ENCODE results near the gene ASB15. TPM values are rescaled to one million over a fixed set of nuclear protein-coding genes. Genes with fewer than 3 reads are reported as not detected.

The ASB15 gene
- total RNA-seq, 2 experiments from 2014 or later: not detected

DNA sequence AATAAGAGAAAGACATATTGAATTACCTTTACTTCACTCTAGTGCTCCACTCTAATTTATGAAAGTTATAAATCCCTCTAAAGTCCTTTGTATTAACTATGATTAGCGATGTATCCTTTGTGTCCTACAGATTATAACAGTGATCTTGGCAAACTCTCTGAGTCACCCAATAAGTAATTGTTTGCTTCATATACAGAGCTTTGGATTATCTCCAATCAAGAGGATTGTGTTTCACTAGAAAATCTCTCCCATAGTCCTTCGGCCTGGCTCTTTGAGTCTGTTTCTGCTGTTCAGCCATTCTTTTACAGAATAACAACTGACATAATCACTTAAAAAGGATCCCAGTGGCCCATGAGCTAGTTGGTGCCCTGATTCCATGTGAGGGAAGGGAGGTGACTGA is 63.5 kb downstream of the ASB15 start:
- Mint-ChIP-seq H3K4me1 (ENCODE audit: low read depth) (no peaks in the 10 kb centered on the region), H3K27me3 (peaks cover 9% of the 10 kb centered on the region), H3K36me3 (ENCODE audit: low read depth) (no peaks in the 10 kb centered on the region), H3K4me3 (no peak overlapping the region), H3K9me3 (no peaks in the 10 kb centered on the region), H3K27ac (no peak overlapping the region)
- TF ChIP-seq, protein P1, sequence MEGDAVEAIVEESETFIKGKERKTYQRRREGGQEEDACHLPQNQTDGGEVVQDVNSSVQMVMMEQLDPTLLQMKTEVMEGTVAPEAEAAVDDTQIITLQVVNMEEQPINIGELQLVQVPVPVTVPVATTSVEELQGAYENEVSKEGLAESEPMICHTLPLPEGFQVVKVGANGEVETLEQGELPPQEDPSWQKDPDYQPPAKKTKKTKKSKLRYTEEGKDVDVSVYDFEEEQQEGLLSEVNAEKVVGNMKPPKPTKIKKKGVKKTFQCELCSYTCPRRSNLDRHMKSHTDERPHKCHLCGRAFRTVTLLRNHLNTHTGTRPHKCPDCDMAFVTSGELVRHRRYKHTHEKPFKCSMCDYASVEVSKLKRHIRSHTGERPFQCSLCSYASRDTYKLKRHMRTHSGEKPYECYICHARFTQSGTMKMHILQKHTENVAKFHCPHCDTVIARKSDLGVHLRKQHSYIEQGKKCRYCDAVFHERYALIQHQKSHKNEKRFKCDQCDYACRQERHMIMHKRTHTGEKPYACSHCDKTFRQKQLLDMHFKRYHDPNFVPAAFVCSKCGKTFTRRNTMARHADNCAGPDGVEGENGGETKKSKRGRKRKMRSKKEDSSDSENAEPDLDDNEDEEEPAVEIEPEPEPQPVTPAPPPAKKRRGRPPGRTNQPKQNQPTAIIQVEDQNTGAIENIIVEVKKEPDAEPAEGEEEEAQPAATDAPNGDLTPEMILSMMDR (IDR thresholded peaks at IDR 0.05): no peak
- ChIA-PET CTCF (interaction anchor here (0.6 kb wide), 1 partner anchor 9 kb away, joined by 3 read pairs; no protein-coding TSS in a partner anchor), POLR2A (interaction anchor here (0.6 kb wide), 1 partner anchor 131 kb away, joined by 3 read pairs; no protein-coding TSS in a partner anchor)
- intact Hi-C loops (cut with micrococcal nuclease): no loop called here
- ATAC-seq (no peak), DNase-seq (no peak)

DNA sequence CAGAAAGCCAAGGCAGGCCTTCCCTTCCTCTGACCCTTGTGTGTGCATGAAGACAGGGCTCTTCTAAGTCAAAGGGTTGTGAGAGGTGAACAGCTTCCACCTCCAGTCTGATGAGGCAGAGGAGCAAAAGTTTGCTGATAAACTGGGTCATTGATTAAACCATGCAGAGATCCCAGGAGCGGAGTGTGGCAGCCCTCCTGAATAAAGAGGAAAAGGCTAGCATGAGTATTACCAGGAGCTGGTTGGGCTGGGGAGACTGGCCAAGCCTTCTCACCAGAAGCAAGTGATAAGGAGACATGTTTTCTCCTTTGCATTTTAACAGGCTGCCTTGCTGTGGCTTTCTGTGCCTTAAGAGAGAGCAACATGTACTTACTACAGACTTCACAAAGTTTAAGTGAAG is 64.3 kb downstream of the ASB15 start:
- Mint-ChIP-seq H3K4me1 (ENCODE audit: low read depth) (no peaks in the 10 kb centered on the region), H3K4me3 (no peak overlapping the region), H3K9me3 (no peaks in the 10 kb centered on the region), H3K27me3 (peaks cover 9% of the 10 kb centered on the region), H3K36me3 (ENCODE audit: low read depth) (no peaks in the 10 kb centered on the region), H3K27ac (no peak overlapping the region)
- TF ChIP-seq, protein P1 (IDR thresholded peaks at IDR 0.05): no peak
- ATAC-seq (no peak), DNase-seq (no peak)
- ChIA-PET POLR2A (no interaction called here), CTCF (interaction anchor here (1.2 to 1.4 kb wide), 4 partner anchors 11 to 41 kb away, joined by 3 to 5 read pairs (median 3); no protein-coding TSS in a partner anchor)
- intact Hi-C loops (cut with micrococcal nuclease): no loop called here

DNA sequence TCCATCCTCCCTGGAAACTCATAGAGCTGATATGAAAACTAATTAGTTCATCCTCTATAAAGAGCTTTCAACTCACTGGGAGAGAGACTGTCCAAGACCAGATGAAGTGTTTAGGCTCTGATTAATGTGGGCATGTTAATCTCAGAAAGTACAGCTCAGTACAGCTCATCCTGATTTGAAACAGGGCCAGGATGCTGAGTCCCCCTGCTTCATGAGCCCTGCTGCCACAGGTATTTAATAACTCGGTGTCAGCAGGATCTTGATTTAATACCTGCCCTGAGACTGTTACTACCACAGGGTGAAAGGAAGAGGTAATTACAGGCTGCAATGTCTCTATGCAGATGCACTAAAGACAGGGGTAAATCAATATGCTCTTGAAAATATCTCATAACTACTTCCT is 64.9 kb downstream of the ASB15 start:
- Mint-ChIP-seq H3K36me3 (ENCODE audit: low read depth) (no peaks in the 10 kb centered on the region), H3K27me3 (peaks cover 9% of the 10 kb centered on the region), H3K27ac (no peak overlapping the region), H3K9me3 (no peaks in the 10 kb centered on the region), H3K4me1 (ENCODE audit: low read depth) (no peaks in the 10 kb centered on the region), H3K4me3 (no peak overlapping the region)
- DNase-seq: no peak
- TF ChIP-seq, protein P1 (IDR thresholded peaks at IDR 0.05): no peak
- no peak for ATAC-seq
- intact Hi-C loops (cut with micrococcal nuclease): no loop called here
- ChIA-PET POLR2A (no interaction called here), CTCF (interaction anchor here (1.2 to 1.4 kb wide), 4 partner anchors 11 to 42 kb away, joined by 3 to 5 read pairs (median 3); no protein-coding TSS in a partner anchor)

DNA sequence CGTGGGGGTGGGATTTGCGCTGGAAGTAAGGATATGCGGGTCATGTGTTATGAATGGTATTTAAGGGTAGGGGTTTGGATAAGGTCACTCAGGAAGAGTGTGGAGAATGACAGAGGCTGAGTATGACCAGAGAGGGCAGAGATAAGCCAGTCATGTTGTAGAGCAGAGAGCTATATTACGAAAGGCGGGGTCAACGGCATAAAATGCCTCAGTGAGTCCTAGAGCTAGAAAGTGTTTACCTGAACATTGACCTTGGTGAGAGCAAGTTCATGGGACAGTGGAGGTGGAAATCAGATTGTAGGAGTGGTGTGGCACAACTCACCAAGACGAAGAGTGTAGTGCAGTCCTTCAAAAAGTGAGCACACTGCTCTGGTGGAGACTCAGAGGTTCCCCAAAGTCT is 67.9 kb downstream of the ASB15 start:
- intact Hi-C loops (cut with micrococcal nuclease): no loop called here
- H3K4me1 Mint-ChIP-seq (ENCODE audit: low read depth): no peaks in the 10 kb centered on the region
- H3K27ac Mint-ChIP-seq: no peak overlapping the region
- ChIA-PET POLR2A (no interaction called here), CTCF (no interaction called here)
- no peaks in the 10 kb centered on the region for H3K9me3 Mint-ChIP-seq
- peaks cover under 1% of the 10 kb centered on the region for H3K27me3 Mint-ChIP-seq
- no peak overlapping the region for H3K4me3 Mint-ChIP-seq
- ATAC-seq: no peak
- H3K36me3 Mint-ChIP-seq (ENCODE audit: low read depth): no peaks in the 10 kb centered on the region
- TF ChIP-seq, protein P1 (IDR thresholded peaks at IDR 0.05): no peak
- no peak for DNase-seq

DNA sequence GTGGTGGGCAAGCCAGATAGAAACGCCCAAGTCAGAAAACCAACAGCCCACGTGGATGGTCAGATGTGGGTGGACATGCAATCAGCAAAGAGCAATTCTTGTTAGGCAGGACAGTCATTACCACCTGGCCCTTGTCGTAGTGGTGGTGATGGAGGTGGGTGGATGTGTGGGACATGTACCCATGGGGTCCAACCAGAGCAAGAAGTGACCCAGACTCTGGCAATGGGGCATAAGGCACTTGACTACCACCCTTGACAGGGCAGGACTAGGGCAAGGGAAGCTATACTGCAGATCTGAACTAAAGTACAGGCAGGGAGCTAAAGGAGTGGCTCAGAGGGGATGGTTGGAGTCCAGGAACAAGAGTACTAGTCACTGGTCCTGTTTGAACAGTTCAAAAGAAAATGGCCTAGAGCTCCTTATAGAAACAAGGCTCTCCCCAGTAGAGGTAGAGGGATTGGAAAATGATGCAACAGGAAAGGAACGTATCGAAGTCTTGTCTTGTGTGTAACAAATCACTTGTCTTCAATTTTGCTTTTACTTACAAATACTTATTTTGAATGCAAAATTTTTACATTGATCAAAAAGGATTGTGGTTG is 71.6 kb downstream of the ASB15 start:
- no peak for DNase-seq
- ATAC-seq: no peak
- intact Hi-C loops (cut with micrococcal nuclease): no loop called here
- Mint-ChIP-seq H3K9me3 (no peaks in the 10 kb centered on the region), H3K27ac (no peak overlapping the region), H3K4me1 (ENCODE audit: low read depth) (no peaks in the 10 kb centered on the region), H3K4me3 (no peak overlapping the region), H3K27me3 (no peaks in the 10 kb centered on the region), H3K36me3 (ENCODE audit: low read depth) (no peaks in the 10 kb centered on the region)
- CTCF ChIA-PET: interaction anchor here (1.6 kb wide), 1 partner anchor 9 kb away, joined by 4 read pairs; no protein-coding TSS in a partner anchor
- POLR2A ChIA-PET: no interaction called here
- TF ChIP-seq, protein P1 (IDR thresholded peaks at IDR 0.05): no peak

All from activated CD8-positive, alpha-beta T cell treated with anti-CD3 and anti-CD28 coated beads for 36 hours (primary cell).